Kidney tubule cell (primary cell): Measurements from ENCODE around the gene CPN1.
"Not testable (repeated sequence)": the region's sequence is repeated elsewhere in the genome, so short reads cannot be mapped to it uniquely, and the experiment has no call there.

Source experiments
- DNase-seq: peaks from one replicate; pipeline ENCODE4 v3.0.0-alpha.2; 2018; ENCODE audit warnings: low spot score

The CPN1 gene

GRCh38 chr10:100022403-100022802, 59.3 kb downstream of the CPN1 start:
- DNase-seq: no peak

GRCh38 chr10:100021322-100021721, 60.3 kb downstream of the CPN1 start:
- DNase-seq: no peak

GRCh38 chr10:100020886-100021253, 60.8 kb downstream of the CPN1 start:
- DNase-seq: no peak

GRCh38 chr10:100020142-100020885, 61.4 kb downstream of the CPN1 start:
- peak; percentile 44 for DNase-seq

GRCh38 chr10:100019787-100020141, 61.9 kb downstream of the CPN1 start:
- no peak for DNase-seq

GRCh38 chr10:100014071-100014762, 67.5 kb downstream of the CPN1 start:
- DNase-seq: no peak

- no peak for DNase-seq
Measured at GRCh38 chr10:100013621-100014020, 68.0 kb downstream of the CPN1 start.

- DNase-seq: not testable (repeated sequence)
Measured at GRCh38 chr10:100011906-100012305, 69.8 kb downstream of the CPN1 start.

GRCh38 chr10:100009793-100010676, 71.6 kb downstream of the CPN1 start, which contains the start of gene DNMBP:
TSS of gene DNMBP (minus strand) at chr10:100009947. CDS start at chr10:99972124, 37,823 bp downstream.
- DNase-seq: peak; percentile 86

GRCh38 chr10:100009283-100009792, 72.3 kb downstream of the CPN1 start:
- no peak for DNase-seq

GRCh38 chr10:100008708-100009282, 72.9 kb downstream of the CPN1 start:
- DNase-seq: peak; percentile 26

- DNase-seq: no peak
Measured at GRCh38 chr10:100008142-100008522, 73.5 kb downstream of the CPN1 start.

GRCh38 chr10:100007231-100008141, 74.2 kb downstream of the CPN1 start:
- DNase-seq: no peak

GRCh38 chr10:100006243-100006886, 75.3 kb downstream of the CPN1 start:
- DNase-seq: peak; percentile 98

- no peak for DNase-seq
Measured at GRCh38 chr10:100004805-100005510, 76.7 kb downstream of the CPN1 start.

- no peak for DNase-seq
Measured at GRCh38 chr10:100000109-100000644, 81.5 kb downstream of the CPN1 start.

- no peak for DNase-seq
Measured at GRCh38 chr10:99999319-100000108, 82.2 kb downstream of the CPN1 start.

- no peak for DNase-seq
Measured at GRCh38 chr10:99998889-99999288, 82.8 kb downstream of the CPN1 start.
